Measurements from ENCODE around the gene PTPA. TPM values are rescaled to one million over a fixed set of nuclear protein-coding genes. Genes with fewer than 3 reads are reported as not detected.
A peak's percentile ranks its signal among the peaks of the same experiment; 100 is the strongest.

PTPA gene
- total and polyA plus RNA-seq, 10 of the 15 experiments (the other 5 are each of a cell fraction or from before 2014, with no cell fraction given) = 1.6 to 111 (median 55.1) TPM

DNA sequence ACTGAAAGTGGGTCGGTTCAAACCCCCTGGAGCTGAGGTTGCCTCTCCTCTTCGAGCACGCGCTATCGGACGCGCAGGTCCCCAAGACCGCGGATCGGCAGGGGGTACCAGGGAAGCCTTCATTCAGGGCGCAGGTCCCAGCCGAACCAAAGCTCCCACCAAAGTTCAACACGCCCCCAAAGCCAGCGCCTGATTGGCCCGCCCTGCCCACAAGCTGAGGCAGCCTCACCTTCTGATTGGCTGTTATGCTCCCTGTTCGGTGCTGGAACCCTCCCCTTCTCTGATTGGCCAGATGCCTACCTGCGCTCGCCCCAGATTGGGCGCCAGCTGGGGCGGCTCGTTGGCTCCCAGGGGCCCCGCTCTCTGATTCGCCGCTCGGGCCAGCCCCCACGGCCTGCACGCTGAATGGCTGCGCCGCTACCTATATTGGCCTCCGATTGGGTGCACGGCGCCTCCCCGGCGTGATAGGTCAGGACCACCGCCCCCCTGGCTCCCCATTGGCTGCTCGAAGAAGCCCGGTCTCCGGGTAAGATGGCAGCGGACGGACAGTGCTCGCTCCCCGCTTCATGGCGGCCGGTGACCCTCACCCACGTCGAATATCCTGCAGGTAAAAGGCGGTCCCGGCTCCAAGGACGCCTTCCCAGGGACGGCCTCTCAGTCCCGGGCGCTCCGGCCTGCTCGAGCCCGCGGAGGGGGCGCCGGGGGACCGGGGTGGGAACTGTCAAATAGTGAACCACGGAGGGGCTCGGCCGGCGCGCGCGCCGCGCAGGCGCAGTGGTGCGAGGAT is 30.4 kb upstream of the PTPA start, which contains the start of gene DOLPP1 (continued):
- TF ChIP-seq PRDM15 (CRISPR knock-in tag; IDR thresholded peaks at IDR 0.05) (no peak), RBBP5 (conservative IDR thresholded peaks at IDR 0.05) (no peak), POLR2A (IDR thresholded peaks at IDR 0.05; ENCODE audit: low read depth, low read length) (peak; percentile 97), NFIC (IDR thresholded peaks at IDR 0.05; ENCODE audit: low read depth, low read length) (no peak), BACH1 (IDR thresholded peaks at IDR 0.05; ENCODE audit: borderline replicate concordance) (no peak)

GRCh38 chr9:129081388-129081904 is 29.8 kb upstream of the PTPA start:
- RAD21 ChIA-PET (ENCODE audit: unreplicated experiment) = interaction anchor here (0.7 to 1.7 kb wide), 5 partner anchors 45 to 378 kb away, joined by 3 to 5 read pairs (median 4); partner anchors contain the start of gene MIGA2
- Histone ChIP-seq H2AFZ (ENCODE audit: control insufficient read depth, low read depth, low read length) (peak overlapping the region; percentile 98), H3K4me3 (peak overlapping the region; percentile 93), H3K27ac (ENCODE audit: control insufficient read depth, insufficient read depth) (peak overlapping the region; percentile 54), H4K20me1 (ENCODE audit: control insufficient read depth, insufficient read depth) (no peaks in the 10 kb centered on the region), H3K4me2 (ENCODE audit: control insufficient read depth, insufficient read depth) (peak overlapping the region; percentile 99), H3K27me3 (replicated peaks in 1 of 2; ENCODE audit: control insufficient read depth in 2 of 2, insufficient read depth in 2 of 2, low read length in 1 of 2) (no peaks in the 10 kb centered on the region), H3K4me1 (ENCODE audit: control insufficient read depth, insufficient read depth, low read length) (peaks cover 12% of the 10 kb centered on the region), H3K36me3 (ENCODE audit: control insufficient read depth in 2 of 2, insufficient read depth in 2 of 2, low read length in 1 of 2) (peaks cover 0 to 16% of the 10 kb centered on the region in 2 experiments; a peak in 3 of 4 replicates), H3K79me2 (ENCODE audit: control insufficient read depth, insufficient read depth, low read length) (peaks cover 17% of the 10 kb centered on the region), H3K9me3 (replicated peaks; ENCODE audit: control insufficient read depth, insufficient read depth, low read length) (no peaks in the 10 kb centered on the region), H3K9ac (ENCODE audit: control insufficient read depth, insufficient read depth, low read length) (peak overlapping the region; percentile 83)
- no peak for FAIRE-seq
- TSS peak; percentile 83 for BruUV-seq (replicated peaks)
- under 1% methylated on average over 30 of the region's 30 CpGs for WGBS (ENCODE audit: insufficient coverage, insufficient replicate concordance, low lambda C conversion rate, missing lambda C conversion rate)
- no peak for ATAC-seq
- TF ChIP-seq PAX8 (IDR thresholded peaks at IDR 0.05) (no peak), MXI1 (IDR thresholded peaks at IDR 0.05; ENCODE audit: low read depth, low read length) (0 out of 2 replicates have a peak, but pooled peaks have one; percentile 44), POLR2AphosphoS2 (IDR thresholded peaks at IDR 0.05; ENCODE audit: low read depth, low read length) (0 out of 2 replicates have a peak, but pooled peaks have one; percentile 39), POLR2AphosphoS5 (IDR thresholded peaks at IDR 0.05; ENCODE audit: low read length) (no peak; the same call in 1 of the 2 replicates), FOS (IDR thresholded peaks at IDR 0.05; ENCODE audit: borderline replicate concordance, extremely low read depth, insufficient read length) (no peak)
- TF ChIP-seq, protein P1, sequence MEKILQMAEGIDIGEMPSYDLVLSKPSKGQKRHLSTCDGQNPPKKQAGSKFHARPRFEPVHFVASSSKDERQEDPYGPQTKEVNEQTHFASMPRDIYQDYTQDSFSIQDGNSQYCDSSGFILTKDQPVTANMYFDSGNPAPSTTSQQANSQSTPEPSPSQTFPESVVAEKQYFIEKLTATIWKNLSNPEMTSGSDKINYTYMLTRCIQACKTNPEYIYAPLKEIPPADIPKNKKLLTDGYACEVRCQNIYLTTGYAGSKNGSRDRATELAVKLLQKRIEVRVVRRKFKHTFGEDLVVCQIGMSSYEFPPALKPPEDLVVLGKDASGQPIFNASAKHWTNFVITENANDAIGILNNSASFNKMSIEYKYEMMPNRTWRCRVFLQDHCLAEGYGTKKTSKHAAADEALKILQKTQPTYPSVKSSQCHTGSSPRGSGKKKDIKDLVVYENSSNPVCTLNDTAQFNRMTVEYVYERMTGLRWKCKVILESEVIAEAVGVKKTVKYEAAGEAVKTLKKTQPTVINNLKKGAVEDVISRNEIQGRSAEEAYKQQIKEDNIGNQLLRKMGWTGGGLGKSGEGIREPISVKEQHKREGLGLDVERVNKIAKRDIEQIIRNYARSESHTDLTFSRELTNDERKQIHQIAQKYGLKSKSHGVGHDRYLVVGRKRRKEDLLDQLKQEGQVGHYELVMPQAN (conservative IDR thresholded peaks at IDR 0.05) = 0 out of 2 replicates have a peak, but pooled peaks have one; percentile 3
- CTCF ChIA-PET = interaction anchor here (1.0 to 1.9 kb wide), 4 partner anchors 22 to 543 kb away, joined by 3 to 5 read pairs (median 5); partner anchors contain the start of gene SH3GLB2
- POLR2A ChIA-PET = interaction anchor here (0.8 to 1.6 kb wide), 6 partner anchors 45 to 467 kb away, joined by 3 to 6 read pairs (median 3); partner anchors contain the start of genes DOLK, MIGA2, NUP188 and SH3GLB2
- in situ Hi-C loops (cut with MboI) = no loop called here
- DNase-seq (ENCODE audit: low read depth, low spot score) = peak; percentile 15
- SMC1A ChIA-PET (ENCODE audit: uncharacterized antibody, unreplicated experiment) = interaction anchor here (1.1 kb wide), 1 partner anchor 50 kb away, joined by 4 read pairs; no protein-coding TSS in a partner anchor
- intact Hi-C loops (cut with micrococcal nuclease; ENCODE audit: unreplicated experiment) = loop anchor here (2.0 kb wide), 1 partner anchor 29 kb away; the partner anchor contains the start of genes CRAT and PTPA
